ENCODE results near the gene CTSC.
A peak's percentile ranks its signal among the peaks of the same experiment; 100 is the strongest.

- TF ChIP-seq CTCF (IDR thresholded peaks at IDR 0.05 in 8 of 11, conservative IDR thresholded peaks at IDR 0.05 in 3 of 11): peak in 3 of 11 experiments; percentile 11 to 45 (median 11)
- peak in 1 of 3 donors; percentile 77 for TF ChIP-seq POLR2A (IDR thresholded peaks at IDR 0.05)
Observed at GRCh38 chr11:88337181-88337986, at the start of gene CTSC.

All from spleen (tissue), 7 donors.